HG02798 (cell line): ENCODE measurements around the gene THBS3.
"Not testable (repeated sequence)": the region's sequence is repeated elsewhere in the genome, so short reads cannot be mapped to it uniquely, and the experiment has no call there.

ENCODE experiments used
- ATAC-seq: cut with Tn5 transposase; IDR thresholded peaks from one replicate; pipeline ENCODE4 v1.9.1; 2021; ENCODE audit warnings: mild to moderate bottlenecking; ENCODE audit not compliant: unreplicated experiment, poor library complexity

Gene THBS3

DNA sequence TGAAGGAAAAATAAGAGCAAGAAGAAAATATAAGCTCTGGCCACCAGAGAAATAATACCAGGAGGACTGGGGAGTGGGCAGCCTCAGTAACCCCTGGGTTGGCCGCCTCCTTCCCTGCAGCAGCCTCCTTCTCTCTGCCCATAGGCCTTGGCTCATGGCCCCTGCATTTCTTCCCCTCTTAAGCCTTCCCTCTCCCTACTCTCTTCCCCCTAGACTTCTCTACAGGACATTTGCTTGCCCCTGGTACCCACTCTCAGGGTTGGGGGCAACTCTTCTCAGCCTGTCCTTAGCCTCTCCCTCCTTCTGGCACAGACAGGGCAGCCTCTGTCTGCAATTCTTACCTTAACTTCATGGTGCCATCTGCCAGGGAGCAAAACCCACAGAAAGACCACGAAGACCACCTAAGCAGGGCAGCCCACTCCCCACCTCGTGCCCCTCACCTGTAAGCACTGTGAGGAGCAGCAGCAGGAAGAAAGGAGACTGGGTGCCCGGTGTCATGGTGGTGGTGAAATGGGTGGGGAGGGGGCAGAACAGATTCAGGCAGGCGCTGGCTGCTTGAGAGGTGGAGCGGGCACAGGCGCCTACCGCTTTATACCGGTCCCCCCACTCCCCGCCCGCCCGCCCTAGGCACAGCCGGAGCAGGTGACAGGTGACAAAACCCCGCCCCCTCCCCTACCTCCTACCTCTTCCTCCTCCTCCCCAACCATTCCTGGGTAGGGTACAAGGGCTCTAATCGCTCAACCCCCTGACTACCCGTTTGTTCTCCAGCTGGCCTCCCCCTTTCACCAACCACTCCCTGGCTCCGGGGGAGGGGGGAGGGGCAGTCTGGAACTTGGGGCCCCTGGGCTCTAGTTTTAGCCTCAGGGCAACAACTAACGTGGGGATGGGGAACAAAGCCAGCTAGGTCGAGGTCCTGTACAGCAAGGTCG lies 15.1 kb downstream of the THBS3 start:
- ATAC-seq: no peak

GRCh38 chr1:155191904-155192303 lies 15.8 kb downstream of the THBS3 start:
- no peak for ATAC-seq

GRCh38 chr1:155189926-155190325 lies 17.8 kb downstream of the THBS3 start:
- not testable (repeated sequence) for ATAC-seq

DNA sequence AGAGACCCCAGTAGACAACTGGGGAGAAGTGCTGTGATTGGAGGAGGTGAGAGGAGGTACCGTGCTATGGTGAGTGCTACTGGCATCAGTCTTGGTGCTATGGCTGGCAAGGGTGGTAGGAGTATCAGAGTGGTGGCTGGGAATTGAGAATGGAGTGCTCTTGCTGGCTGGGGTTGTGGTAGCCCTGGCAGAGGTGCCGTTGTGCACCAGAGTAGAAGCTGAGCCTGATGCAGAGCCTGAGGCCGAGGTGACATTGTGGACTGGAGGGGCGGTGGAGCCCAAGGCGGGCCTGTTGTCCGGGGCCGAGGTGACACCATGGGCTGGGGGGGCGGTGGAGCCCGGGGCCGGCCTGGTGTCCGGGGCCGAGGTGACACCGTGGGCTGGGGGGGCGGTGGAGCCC lies 19.4 kb downstream of the THBS3 start:
- ATAC-seq: no peak

DNA sequence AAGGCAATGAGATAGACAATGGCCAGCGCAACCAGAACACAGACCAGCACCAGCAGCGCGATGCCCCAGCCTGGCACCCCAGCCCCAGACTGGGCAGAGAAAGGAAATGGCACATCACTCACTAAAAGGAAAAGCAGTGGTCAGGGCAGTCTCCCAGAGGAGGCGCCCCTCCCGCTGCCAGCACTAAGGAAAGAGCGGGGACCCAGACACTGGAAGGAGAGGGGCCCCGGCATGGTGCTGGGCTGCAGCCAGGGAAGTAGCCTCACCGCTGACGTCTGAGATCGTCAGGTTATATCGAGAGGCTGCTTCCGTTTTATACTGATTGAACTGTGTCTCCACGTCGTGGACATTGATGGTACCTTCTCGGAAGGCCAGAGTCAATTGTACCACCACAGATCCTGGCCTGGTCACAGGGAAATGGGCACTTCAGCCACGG lies 20.2 kb downstream of the THBS3 start:
- ATAC-seq: no peak

GRCh38 chr1:155186794-155187455 lies 20.8 kb downstream of the THBS3 start:
- no peak for ATAC-seq

DNA sequence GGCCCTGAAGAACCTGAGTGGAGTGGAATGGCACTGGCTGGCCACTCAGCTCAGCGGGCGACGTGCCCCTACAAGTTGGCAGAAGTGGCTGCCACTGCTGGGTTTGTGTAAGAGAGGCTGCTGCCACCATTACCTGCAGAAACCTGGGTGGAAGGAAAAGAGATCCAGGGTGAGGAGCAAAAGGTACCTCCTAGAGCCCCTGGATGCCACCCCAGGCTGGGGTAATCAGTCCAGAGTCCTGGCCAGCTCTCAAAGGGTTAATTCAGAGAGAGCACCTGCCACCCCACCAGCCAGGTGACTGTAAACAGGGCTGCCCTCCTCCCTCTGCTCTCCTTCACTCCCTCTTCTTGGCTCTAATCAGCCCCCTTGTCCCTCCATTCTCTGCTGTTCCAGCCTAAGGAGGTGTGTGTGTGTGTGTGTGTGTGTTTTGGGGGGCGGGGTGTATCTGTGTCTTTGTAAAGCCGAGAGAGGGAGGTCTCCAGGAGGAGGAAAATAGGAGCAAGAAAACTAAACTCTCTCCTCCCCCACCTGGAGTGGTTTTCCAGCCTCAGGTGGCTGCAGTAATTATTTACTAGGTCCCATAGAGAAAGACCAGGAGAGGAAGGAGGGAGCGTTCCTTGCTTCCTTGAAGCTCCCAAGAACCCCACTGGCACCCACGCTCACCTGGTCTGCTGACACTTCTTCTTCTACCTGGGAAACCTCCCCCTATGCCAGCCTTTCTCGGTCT lies 21.5 kb downstream of the THBS3 start:
- no peak for ATAC-seq

GRCh38 chr1:155185783-155186066 lies 22.0 kb downstream of the THBS3 start:
- no peak for ATAC-seq

DNA sequence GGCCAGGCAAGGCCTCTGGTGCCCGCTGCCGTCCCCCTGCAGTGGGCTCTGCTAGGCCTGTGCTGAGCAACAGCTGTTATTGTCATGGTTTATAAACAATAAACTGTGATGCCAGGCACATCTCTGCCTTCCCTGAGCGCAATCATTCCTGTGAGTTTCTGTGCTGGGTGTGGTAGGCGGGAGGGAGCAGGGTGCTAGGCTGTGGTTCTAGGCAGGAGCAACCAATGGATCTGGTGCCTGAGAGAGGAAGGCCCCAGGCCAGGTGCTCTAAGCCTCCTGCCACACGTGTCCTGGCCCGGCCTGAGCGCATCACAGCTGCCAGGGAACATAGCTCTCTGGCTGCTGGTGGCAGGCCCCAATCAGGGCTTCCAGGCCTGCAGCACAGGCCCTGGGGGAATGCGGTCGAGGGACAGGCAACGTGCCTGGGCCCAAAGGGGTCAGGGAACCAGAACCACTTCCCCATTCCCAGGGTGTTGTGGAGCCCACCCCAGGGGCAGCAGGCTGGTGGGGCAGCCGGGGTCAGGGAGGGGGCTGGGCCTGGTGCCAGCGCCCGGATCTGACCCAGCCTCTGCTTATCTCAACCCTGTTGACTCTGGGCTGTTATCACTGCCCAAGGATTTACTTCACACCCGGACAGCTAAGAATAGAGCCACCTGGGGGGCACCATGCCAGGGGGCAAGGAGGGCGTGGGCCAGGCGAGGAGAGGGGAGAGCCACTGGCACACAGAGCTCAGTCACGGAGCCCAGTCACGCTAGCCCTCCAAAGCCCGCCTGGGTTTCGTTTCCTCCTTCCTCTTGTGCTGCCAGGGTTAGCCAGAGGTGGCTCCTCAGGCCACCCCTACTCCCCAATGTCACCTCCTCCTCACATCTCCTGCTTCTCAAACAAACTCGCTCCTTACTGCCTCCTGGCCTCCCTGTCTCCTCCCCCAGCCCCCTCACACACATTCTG lies 22.6 kb downstream of the THBS3 start:
- ATAC-seq: peak; percentile 79

DNA sequence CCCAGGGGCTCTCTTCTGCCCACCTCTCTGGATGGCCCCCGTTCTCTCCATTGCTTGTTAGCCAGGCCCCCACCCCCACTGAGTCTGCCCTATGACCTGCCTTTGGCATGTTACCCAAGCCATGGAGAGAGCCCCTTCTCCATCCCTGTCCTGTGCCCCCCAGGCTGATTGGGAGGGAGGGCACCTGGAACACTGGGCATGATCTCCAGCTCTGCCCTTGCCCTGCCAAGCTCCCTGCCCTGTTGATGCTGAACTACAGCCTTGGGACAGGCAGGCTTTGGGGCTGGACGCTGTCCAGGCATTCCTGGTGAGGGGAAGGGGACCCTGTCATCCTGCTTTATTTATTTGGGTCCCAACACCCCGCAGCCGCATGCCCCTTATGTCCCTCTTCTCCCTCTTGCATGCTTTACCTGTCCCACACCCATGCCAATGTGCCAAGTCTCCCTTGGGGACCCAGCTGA lies 23.3 kb downstream of the THBS3 start:
- ATAC-seq: no peak

DNA sequence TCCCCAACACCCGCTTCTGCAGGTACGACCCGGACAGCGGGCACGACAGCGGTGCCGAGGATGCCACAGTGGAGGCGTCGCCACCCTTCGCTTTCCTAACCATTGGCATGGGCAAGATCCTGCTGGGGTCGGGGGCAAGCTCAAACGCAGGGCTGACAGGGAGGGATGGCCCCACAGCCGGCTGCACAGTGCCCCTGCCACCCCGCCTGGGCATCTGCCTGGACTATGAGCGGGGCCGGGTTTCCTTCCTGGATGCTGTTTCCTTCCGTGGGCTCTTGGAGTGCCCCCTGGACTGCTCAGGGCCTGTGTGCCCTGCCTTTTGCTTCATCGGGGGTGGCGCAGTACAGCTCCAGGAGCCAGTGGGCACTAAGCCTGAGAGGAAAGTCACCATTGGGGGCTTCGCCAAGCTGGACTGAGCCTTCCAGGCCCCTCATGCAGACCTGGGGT lies 23.9 kb downstream of the THBS3 start:
- no peak for ATAC-seq

GRCh38 chr1:155182052-155182550 lies 25.6 kb downstream of the THBS3 start:
- ATAC-seq: no peak

- no peak for ATAC-seq
Observed at GRCh38 chr1:155181371-155182051, 26.2 kb downstream of the THBS3 start.

- ATAC-seq: no peak
Observed at GRCh38 chr1:155179112-155180031, 28.3 kb downstream of the THBS3 start.

- ATAC-seq: no peak
Observed at GRCh38 chr1:155178441-155179111, 29.1 kb downstream of the THBS3 start.

- no peak for ATAC-seq
Observed at GRCh38 chr1:155177918-155178281, 29.8 kb downstream of the THBS3 start.

DNA sequence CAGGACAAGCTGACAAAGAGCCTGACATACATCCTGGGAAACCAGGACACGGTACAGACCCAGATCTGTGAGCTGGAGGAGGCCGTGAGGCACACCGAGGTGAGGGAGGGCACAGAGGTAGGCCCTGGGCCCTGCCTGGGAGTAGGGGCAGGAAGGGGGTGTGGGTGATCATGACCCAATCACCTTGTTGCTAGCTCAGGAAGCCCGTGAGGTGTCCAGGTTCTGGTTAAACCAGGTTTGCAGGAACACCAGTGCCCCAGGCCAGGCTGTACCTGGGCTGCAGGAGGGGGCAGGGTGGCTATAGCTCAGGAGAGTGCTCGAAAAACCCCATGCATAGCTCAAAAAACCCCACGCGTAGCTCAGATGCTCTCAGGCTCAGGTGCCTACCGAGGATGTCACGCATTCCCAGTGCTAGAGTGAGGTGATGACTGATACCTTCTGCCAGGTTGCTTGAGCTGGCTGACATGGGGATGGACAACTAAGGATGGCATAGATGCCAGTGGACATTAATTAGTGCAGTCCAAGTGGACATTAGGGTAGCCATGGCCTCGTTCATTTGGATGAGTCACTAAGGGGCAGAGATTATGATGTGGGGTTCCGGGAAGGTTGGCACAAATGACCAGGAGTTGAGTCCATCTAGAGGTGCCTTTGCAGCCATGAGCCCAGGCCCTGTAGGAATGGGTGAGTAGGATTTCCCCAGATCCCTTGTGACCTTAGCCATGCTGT lies 30.3 kb downstream of the THBS3 start:
- ATAC-seq: no peak
